Lower leg skin (tissue), 4 donors: Measurements from ENCODE around the gene CPT1A. TPM values are rescaled to one million over a fixed set of nuclear protein-coding genes. Genes with fewer than 3 reads are reported as not detected.

ENCODE experiments used
- DNase-seq, 2 donors: peaks; one replicate each; pipeline ENCODE4 v3.0.0-alpha.2; 2019; ENCODE audit warnings: low spot score in 2 of 2
- H3K4me3 ChIP-seq: fragments of 200-600 bp; sonication (generic); 2 replicates; pipeline ENCODE4 v1.5.1; 2017; ENCODE audit warnings: mild to moderate bottlenecking, low read depth; ENCODE audit not compliant: poor library complexity, severe bottlenecking
- CTCF ChIP-seq, 3 donors: fragments of 450-650 bp; IDR thresholded peaks; one replicate each; pipeline ENCODE4 v1.5.1; 2016; ENCODE audit warnings: antibody characterized with exemption in 3 of 3, mild to moderate bottlenecking in 3 of 3, moderate library complexity in 2 of 3
- POLR2A ChIP-seq, 2 donors: fragments of 450-650 bp; IDR thresholded peaks; one replicate each; pipeline ENCODE4 v1.6.1; 2016 to 2017; ENCODE audit warnings: antibody characterized with exemption in 2 of 2, mild to moderate bottlenecking in 1 of 2, moderate library complexity in 1 of 2
- WGBS, 2 donors: methylation state at CpG; one replicate each; pipeline ENCODE4 v1.1.5; 2018; 5-methylcytosine and 5-hydroxymethylcytosine counted together
- intact Hi-C: fragments of 100-400 bp; cut with DNase I; formaldehyde crosslinking; loops from one replicate; pipeline ENCODE4 v1.15.0; 2023; ENCODE audit warnings: low total_unique reads
- total RNA-seq, 4 donors: library from RNA; depleted of rRNA; stranded (reverse); fragments of >200 nt; gene quantifications; one replicate each; pipeline ENCODE4 v1.1.0, GENCODE V29; 2016

The CPT1A gene
- total RNA-seq, 4 donors from 2014 or later = 23.4 to 95.8 (median 46.0) TPM

- TF ChIP-seq POLR2A (IDR thresholded peaks at IDR 0.05) = no peak
- no peak for TF ChIP-seq CTCF (IDR thresholded peaks at IDR 0.05)
- 84 to 88% methylated on average over 22 of the region's 22 CpGs for WGBS, 2 donors
- no peak overlapping the region for H3K4me3 ChIP-seq
- no peak for DNase-seq
- intact Hi-C loops = no loop called here
These were observed 68.1 kb downstream of the CPT1A start for GRCh38 chr11:68773521-68774193.

DNA sequence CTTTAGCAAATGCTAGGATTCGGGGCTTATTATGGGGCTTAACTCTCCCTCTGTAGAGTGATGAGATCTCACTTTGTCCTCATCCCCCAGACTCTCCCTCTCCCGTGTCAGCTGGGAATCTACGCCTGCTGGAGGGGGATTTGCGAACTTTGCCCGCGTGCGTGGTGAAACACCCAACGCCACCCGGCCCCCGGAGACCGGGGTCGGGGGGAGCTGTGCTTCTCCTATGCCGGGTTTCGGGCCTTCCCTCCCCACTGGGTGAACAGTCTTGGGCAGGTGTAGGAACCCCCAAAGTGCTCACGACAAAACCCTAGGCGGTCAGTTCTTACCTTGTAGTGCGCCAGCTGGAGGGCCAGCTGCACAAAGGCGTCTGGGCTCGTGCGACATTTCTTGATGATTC lies 68.8 kb downstream of the CPT1A start:
- H3K4me3 ChIP-seq = no peak overlapping the region
- no peak for DNase-seq
- intact Hi-C loops = no loop called here
- WGBS, 2 donors = 94 to 95% methylated on average over 20 of the region's 20 CpGs
- TF ChIP-seq CTCF (IDR thresholded peaks at IDR 0.05) (no peak), POLR2A (IDR thresholded peaks at IDR 0.05) (no peak)

DNA sequence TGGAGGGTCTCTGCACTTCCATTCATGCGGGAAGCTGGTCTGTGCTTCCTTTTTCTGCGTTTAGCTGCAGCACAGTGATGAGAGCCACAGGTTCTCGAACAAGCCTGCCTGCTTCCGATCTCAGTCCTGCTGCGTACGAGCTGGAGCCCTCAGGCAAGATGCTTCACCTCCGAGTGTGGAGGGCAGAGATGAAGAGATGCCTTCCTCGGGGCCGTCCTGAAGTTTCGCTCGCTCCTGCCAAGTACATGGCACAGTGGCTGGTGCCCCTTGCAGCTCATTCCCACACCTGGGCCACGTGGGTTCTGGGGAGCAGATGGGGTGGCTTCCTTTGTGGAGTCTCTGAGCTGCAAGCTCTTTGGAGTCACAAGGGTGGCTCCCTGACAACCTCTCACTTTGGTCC lies 70.9 kb downstream of the CPT1A start:
- intact Hi-C loops = no loop called here
- TF ChIP-seq CTCF (IDR thresholded peaks at IDR 0.05) (no peak), POLR2A (IDR thresholded peaks at IDR 0.05) (no peak)
- no peak for DNase-seq
- WGBS, 2 donors = 84 to 88% methylated on average over 12 of the region's 12 CpGs
- H3K4me3 ChIP-seq = no peak overlapping the region

DNA sequence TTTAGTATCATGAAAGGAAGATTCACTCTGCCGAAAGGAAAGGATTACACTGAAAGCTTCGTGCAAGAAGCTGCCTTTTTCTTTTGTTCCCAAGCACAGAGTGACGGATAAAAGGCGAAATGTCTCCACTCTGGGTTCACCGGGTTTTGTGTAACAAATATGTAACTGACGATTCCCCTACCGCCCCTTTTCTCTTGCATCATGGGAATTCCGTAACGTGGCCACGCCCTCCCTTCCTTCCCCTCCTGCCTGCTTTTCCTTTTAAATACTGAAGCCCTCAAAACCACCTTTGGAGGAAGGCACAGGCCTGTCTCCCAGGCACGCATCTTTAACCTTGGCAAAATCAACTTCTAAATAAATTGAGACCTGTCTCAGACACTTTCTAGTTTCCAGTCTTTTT lies 74.0 kb downstream of the CPT1A start:
- no peak for DNase-seq
- WGBS, 2 donors = 92 to 95% methylated on average over 11 of the region's 11 CpGs
- no peak for TF ChIP-seq POLR2A (IDR thresholded peaks at IDR 0.05)
- no peak for TF ChIP-seq CTCF (IDR thresholded peaks at IDR 0.05)
- intact Hi-C loops = no loop called here
- no peak overlapping the region for H3K4me3 ChIP-seq

DNA sequence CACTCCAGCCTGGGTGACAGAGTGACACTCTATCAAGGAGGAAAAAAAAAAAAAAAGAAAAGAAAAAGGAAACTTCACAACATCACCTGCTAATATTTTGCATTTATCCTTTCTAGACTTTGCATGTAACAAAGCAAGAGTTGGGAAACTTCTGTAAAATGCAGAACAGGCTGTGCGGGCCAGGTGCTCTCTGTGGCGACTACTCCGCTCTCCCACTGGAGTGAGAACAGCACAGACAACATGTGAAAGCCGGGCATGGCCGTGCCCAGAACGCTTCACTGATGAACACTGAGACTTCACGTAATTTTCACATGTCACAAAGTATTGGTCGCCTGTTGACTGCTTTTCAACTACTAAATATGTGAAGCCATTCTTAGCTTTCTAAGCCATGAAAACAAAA lies 74.9 kb downstream of the CPT1A start:
- 97% methylated on average over 8 of the region's 8 CpGs for WGBS, 2 donors
- TF ChIP-seq POLR2A (IDR thresholded peaks at IDR 0.05) (no peak), CTCF (IDR thresholded peaks at IDR 0.05) (no peak)
- no peak for DNase-seq
- no peak overlapping the region for H3K4me3 ChIP-seq
- intact Hi-C loops = no loop called here

GRCh38 chr11:68764746-68765145 lies 77.0 kb downstream of the CPT1A start:
- DNase-seq = no peak
- WGBS, 2 donors = 82 to 94% methylated on average over 14 to 16 of the region's 16 CpGs
- H3K4me3 ChIP-seq = no peak overlapping the region
- intact Hi-C loops = no loop called here
- no peak for TF ChIP-seq POLR2A (IDR thresholded peaks at IDR 0.05)
- no peak for TF ChIP-seq CTCF (IDR thresholded peaks at IDR 0.05)
